ENCODE measurements around the gene GARNL3.

Gene GARNL3

GRCh38 chr9:127318651-127319167 is 54.1 kb downstream of the GARNL3 start:
- no peak for DNase-seq (ENCODE audit: low read depth, low spot score)
- Histone ChIP-seq H3K9me3 (ENCODE audit: low read depth, low read length) (no peaks in the 10 kb centered on the region), H3K4me3 (no peak overlapping the region), H3K27ac (no peak overlapping the region), H3K36me3 (ENCODE audit: insufficient read depth, low read length) (no peaks in the 10 kb centered on the region), H3K9ac (ENCODE audit: insufficient read length) (no peak overlapping the region)
- TF ChIP-seq EZH2 (IDR thresholded peaks at IDR 0.05) (no peak), POLR2AphosphoS5 (IDR thresholded peaks at IDR 0.05; ENCODE audit: borderline replicate concordance, low read depth, low read length) (no peak), FOXP2 (optimal IDR thresholded peaks at IDR 0.05; ENCODE audit: control extremely low read depth, extremely low read length, insufficient read depth) (no peak)

GRCh38 chr9:127319366-127320114 is 55.0 kb downstream of the GARNL3 start:
- Histone ChIP-seq H3K27ac (peak overlapping the region; percentile 70; the same call in 1 of the 2 replicates), H3K36me3 (ENCODE audit: insufficient read depth, low read length) (no peaks in the 10 kb centered on the region), H3K4me3 (peak overlapping the region; percentile 34; the same call in 1 of the 2 replicates), H3K9me3 (ENCODE audit: low read depth, low read length) (no peaks in the 10 kb centered on the region), H3K9ac (ENCODE audit: insufficient read length) (peak overlapping the region; percentile 54)
- TF ChIP-seq POLR2AphosphoS5 (IDR thresholded peaks at IDR 0.05; ENCODE audit: borderline replicate concordance, low read depth, low read length) (no peak), EZH2 (IDR thresholded peaks at IDR 0.05) (no peak), FOXP2 (optimal IDR thresholded peaks at IDR 0.05; ENCODE audit: control extremely low read depth, extremely low read length, insufficient read depth) (no peak)
- no peak for DNase-seq (ENCODE audit: low read depth, low spot score)

GRCh38 chr9:127320115-127320378 is 55.5 kb downstream of the GARNL3 start:
- peak overlapping the region; percentile 70; the same call in 1 of the 2 replicates for H3K27ac ChIP-seq
- DNase-seq (ENCODE audit: low read depth, low spot score) = no peak
- TF ChIP-seq EZH2 (IDR thresholded peaks at IDR 0.05) = no peak
- no peak for TF ChIP-seq POLR2AphosphoS5 (IDR thresholded peaks at IDR 0.05; ENCODE audit: borderline replicate concordance, low read depth, low read length)
- TF ChIP-seq FOXP2 (optimal IDR thresholded peaks at IDR 0.05; ENCODE audit: control extremely low read depth, extremely low read length, insufficient read depth) = no peak
- no peaks in the 10 kb centered on the region for H3K36me3 ChIP-seq (ENCODE audit: insufficient read depth, low read length)
- H3K4me3 ChIP-seq = no peak overlapping the region; the same call in 1 of the 2 replicates
- peak overlapping the region; percentile 54 for H3K9ac ChIP-seq (ENCODE audit: insufficient read length)
- H3K9me3 ChIP-seq (ENCODE audit: low read depth, low read length) = no peaks in the 10 kb centered on the region

DNA sequence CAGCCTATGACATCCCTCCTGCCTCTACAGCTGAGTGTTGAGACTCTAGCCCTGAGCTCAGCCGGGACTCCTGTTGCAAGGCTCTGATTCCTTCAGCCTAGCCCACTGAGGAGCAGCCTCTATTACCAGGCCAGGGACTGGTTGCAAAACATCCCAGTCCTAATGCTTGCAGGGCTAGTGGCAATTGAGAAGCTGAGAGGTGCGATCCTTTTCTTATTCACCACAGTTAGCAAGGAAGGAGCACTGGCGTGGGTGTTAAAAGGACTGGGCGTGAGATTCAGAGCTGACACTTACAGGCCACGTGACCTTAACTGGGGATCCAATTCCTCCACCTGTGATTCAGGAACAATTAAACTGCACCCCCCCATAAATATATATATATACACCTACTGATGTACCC is 58.8 kb downstream of the GARNL3 start:
- no peak overlapping the region for H3K27ac ChIP-seq
- H3K4me3 ChIP-seq = no peak overlapping the region
- H3K9me3 ChIP-seq (ENCODE audit: low read depth, low read length) = no peaks in the 10 kb centered on the region
- no peak for TF ChIP-seq POLR2AphosphoS5 (IDR thresholded peaks at IDR 0.05; ENCODE audit: borderline replicate concordance, low read depth, low read length)
- no peak for TF ChIP-seq EZH2 (IDR thresholded peaks at IDR 0.05)
- no peak for TF ChIP-seq FOXP2 (optimal IDR thresholded peaks at IDR 0.05; ENCODE audit: control extremely low read depth, extremely low read length, insufficient read depth)
- H3K9ac ChIP-seq (ENCODE audit: insufficient read length) = no peak overlapping the region
- no peaks in the 10 kb centered on the region for H3K36me3 ChIP-seq (ENCODE audit: insufficient read depth, low read length)
- no peak for DNase-seq (ENCODE audit: low read depth, low spot score)

- DNase-seq (ENCODE audit: low read depth, low spot score) = no peak
- Histone ChIP-seq H3K4me3 (no peak overlapping the region), H3K36me3 (ENCODE audit: insufficient read depth, low read length) (no peaks in the 10 kb centered on the region), H3K9me3 (ENCODE audit: low read depth, low read length) (no peaks in the 10 kb centered on the region), H3K9ac (ENCODE audit: insufficient read length) (no peak overlapping the region), H3K27ac (no peak overlapping the region)
- TF ChIP-seq EZH2 (IDR thresholded peaks at IDR 0.05) = no peak
- TF ChIP-seq FOXP2 (optimal IDR thresholded peaks at IDR 0.05; ENCODE audit: control extremely low read depth, extremely low read length, insufficient read depth) = no peak
- no peak for TF ChIP-seq POLR2AphosphoS5 (IDR thresholded peaks at IDR 0.05; ENCODE audit: borderline replicate concordance, low read depth, low read length)
Observed at GRCh38 chr9:127330501-127330900, 65.9 kb downstream of the GARNL3 start.

- H3K36me3 ChIP-seq (ENCODE audit: insufficient read depth, low read length) = no peaks in the 10 kb centered on the region
- H3K9me3 ChIP-seq (ENCODE audit: low read depth, low read length) = no peaks in the 10 kb centered on the region
- no peak overlapping the region for H3K27ac ChIP-seq
- no peak for DNase-seq (ENCODE audit: low read depth, low spot score)
- H3K4me3 ChIP-seq = no peak overlapping the region
- TF ChIP-seq EZH2 (IDR thresholded peaks at IDR 0.05) (no peak), FOXP2 (optimal IDR thresholded peaks at IDR 0.05; ENCODE audit: control extremely low read depth, extremely low read length, insufficient read depth) (no peak), POLR2AphosphoS5 (IDR thresholded peaks at IDR 0.05; ENCODE audit: borderline replicate concordance, low read depth, low read length) (no peak)
- no peak overlapping the region for H3K9ac ChIP-seq (ENCODE audit: insufficient read length)
Observed at GRCh38 chr9:127333221-127334064, 68.9 kb downstream of the GARNL3 start.

GRCh38 chr9:127334725-127335124 is 70.2 kb downstream of the GARNL3 start:
- no peak for DNase-seq (ENCODE audit: low read depth, low spot score)
- no peaks in the 10 kb centered on the region for H3K9me3 ChIP-seq (ENCODE audit: low read depth, low read length)
- H3K4me3 ChIP-seq = no peak overlapping the region
- no peak for TF ChIP-seq FOXP2 (optimal IDR thresholded peaks at IDR 0.05; ENCODE audit: control extremely low read depth, extremely low read length, insufficient read depth)
- TF ChIP-seq EZH2 (IDR thresholded peaks at IDR 0.05) = no peak
- no peak for TF ChIP-seq POLR2AphosphoS5 (IDR thresholded peaks at IDR 0.05; ENCODE audit: borderline replicate concordance, low read depth, low read length)
- H3K27ac ChIP-seq = no peak overlapping the region
- H3K36me3 ChIP-seq (ENCODE audit: insufficient read depth, low read length) = no peaks in the 10 kb centered on the region
- no peak overlapping the region for H3K9ac ChIP-seq (ENCODE audit: insufficient read length)

GRCh38 chr9:127336086-127336485 is 71.5 kb downstream of the GARNL3 start:
- TF ChIP-seq EZH2 (IDR thresholded peaks at IDR 0.05) = no peak
- no peak for TF ChIP-seq POLR2AphosphoS5 (IDR thresholded peaks at IDR 0.05; ENCODE audit: borderline replicate concordance, low read depth, low read length)
- no peak for TF ChIP-seq FOXP2 (optimal IDR thresholded peaks at IDR 0.05; ENCODE audit: control extremely low read depth, extremely low read length, insufficient read depth)
- no peak overlapping the region for H3K27ac ChIP-seq
- no peak overlapping the region for H3K9ac ChIP-seq (ENCODE audit: insufficient read length)
- no peaks in the 10 kb centered on the region for H3K36me3 ChIP-seq (ENCODE audit: insufficient read depth, low read length)
- no peak overlapping the region for H3K4me3 ChIP-seq
- no peaks in the 10 kb centered on the region for H3K9me3 ChIP-seq (ENCODE audit: low read depth, low read length)
- DNase-seq (ENCODE audit: low read depth, low spot score) = no peak
